HG02981 (cell line): ENCODE measurements around the gene SVIP.
A peak's percentile ranks its signal among the peaks of the same experiment; 100 is the strongest.

Experiments used
- ATAC-seq: cut with Tn5 transposase; IDR thresholded peaks from one replicate; pipeline ENCODE4 v1.9.1; 2021; ENCODE audit warnings: mild to moderate bottlenecking, moderate library complexity; ENCODE audit not compliant: unreplicated experiment

The SVIP gene

DNA sequence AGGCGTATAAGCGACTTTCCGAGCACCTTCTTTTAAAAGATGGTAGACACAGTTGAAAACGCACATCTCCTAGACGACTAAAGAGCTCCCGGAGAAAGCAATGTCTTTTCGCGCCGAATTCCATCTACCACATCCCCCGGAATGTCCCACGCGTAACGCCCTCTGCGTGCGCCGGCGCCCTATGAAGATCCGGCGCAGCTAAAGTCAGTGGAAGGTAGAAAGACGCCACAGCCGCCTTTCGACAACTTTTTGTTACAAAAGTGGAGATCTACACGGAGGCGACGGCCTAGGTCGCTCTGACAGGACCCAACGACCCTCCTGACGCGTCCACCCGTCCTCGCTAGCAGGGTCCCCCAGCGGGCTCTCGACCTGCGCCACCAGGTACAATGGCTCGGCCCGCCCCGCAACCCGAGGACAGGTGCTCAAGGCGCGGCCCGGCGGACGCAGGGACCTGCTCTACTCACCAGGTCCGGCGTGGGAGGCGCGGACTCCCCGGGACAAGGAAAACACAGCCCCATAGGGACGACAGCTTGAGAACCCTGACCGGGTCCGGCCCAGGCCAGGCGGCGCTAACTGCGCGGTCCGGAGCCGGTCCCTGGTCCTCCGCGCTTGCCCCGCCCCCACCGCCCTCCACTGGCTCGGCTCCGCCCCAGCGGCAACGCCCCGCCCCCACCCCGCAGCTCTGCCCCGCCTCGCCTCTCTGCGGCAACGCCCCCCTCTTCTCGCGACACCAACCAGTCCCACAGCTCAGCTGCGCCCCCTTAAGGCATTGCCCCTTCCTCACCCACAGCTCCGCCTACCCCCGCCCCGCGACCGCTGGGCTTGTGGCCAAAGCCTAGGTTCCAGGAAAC lies at the start of gene SVIP:
Gene SVIP, minus strand, starts transcription at position 571 of the 851 bp plus-strand sequence. Its CDS starts 53 bp downstream, at position 518.
- peak; percentile 90 for ATAC-seq

GRCh38 chr11:22878604-22879003 lies 49.0 kb upstream of the SVIP start:
- ATAC-seq, result no peak

GRCh38 chr11:22878039-22878438 lies 48.4 kb upstream of the SVIP start:
- ATAC-seq, result no peak

GRCh38 chr11:22875869-22876473 lies 46.4 kb upstream of the SVIP start:
- ATAC-seq, result peak; percentile 98

DNA sequence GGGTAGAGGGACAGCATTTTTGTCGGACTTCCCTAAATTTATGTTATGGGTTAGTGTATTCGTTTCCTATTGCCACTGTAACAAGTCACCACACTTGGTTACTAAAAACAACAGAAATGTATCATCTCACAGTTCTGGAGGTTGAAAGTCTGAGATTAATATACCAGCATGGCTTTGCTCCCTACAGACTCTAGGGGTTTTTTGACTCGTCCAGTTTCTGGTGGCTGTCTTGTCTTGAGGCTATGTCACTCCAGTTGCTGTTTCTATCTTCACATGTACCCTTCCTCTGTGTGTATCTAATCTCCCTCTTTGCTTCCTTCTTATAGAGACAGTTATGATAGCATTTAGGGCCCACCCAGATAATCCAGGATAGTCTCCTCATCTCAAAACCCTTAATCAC lies 39.7 kb upstream of the SVIP start:
- ATAC-seq, result no peak

DNA sequence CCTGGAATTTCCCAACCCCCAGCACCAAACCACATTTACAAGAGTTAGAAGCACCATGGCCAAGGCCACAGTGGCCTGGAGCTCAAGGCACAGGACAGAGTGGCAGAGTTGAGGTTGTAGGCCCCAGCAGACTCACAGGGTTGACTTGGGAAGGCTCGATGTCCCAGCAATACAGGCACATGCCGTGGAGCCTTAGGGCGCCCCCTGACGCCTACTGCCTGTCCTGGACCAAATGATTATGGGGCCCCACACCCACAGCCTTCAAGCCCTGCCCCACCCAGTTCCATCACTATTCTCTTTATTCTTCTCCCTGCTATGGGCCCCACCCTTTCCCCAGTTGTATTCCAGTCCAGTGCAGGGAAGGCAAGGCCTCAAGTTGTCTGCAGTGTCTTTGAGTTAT lies 30.6 kb upstream of the SVIP start, which contains the start of gene CCDC179:
Gene CCDC179, minus strand, starts transcription at position 234 of the 400 bp plus-strand sequence. Its CDS starts 53 bp downstream, at position 181.
- ATAC-seq, result no peak

DNA sequence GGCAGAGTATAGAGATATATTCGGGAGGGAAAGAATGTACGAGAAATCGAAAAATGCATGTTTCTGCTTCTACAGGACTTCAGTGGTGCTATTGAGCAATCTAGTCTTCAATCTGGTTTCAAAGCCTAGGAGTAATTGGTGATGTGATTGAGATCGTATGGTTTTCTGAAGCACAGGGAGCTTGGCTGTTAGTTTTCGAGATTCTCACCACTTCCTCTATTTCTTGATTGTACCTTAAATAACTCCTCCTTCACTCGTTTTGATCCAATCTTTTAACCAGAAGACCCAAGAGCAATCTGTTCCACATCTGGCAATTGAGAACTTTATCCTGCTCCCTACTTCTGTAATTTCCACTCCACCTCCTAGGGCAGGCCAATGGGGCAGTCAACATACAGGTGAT lies 30.2 kb upstream of the SVIP start:
- ATAC-seq, result no peak

DNA sequence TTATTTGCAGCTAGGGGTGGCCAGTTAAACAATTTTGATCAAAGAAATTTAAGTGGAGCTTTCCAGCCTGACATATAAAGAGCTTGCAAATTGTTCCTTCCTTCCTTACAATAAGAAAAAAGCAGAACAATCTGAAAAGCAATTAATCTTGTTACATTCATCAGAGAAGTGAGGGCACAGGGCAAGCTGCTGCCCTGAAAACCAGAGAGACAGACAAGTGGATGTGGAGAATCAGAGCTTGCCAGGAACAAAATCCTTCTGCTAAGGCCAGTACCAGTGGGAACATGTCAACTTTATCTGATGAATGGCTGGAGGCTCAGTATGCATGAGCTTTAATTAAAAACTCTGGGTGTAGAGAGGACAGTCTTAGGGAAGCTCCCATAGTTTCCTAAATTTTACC lies 21.9 kb upstream of the SVIP start:
- ATAC-seq, result no peak

DNA sequence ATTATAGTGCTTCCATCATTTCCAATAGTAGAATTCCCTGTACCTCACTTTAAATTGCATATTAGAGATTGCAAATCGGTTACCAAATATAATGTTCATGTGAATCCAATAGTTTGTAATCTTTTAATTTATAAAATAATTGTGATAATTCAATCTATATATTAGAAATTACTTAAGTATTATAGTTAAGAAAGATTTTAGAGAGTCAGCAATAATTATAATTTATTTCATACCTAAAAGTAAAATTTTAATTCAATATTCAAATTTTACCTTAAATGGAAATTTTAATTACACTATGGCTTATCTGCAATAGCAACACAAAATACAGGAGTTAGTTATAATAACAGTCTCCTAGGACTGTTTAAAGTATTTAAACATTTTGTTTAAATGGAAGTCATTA lies 17.1 kb upstream of the SVIP start:
- ATAC-seq, result no peak

GRCh38 chr11:22832315-22833015 lies 2.9 kb upstream of the SVIP start:
- no peak for ATAC-seq

- ATAC-seq, result no peak
These were observed 447 bp upstream of the SVIP start for GRCh38 chr11:22830082-22830414.

- no peak for ATAC-seq
These were observed 1.2 kb downstream of the SVIP start for GRCh38 chr11:22828373-22828772.

- no peak for ATAC-seq
These were observed 7.4 kb downstream of the SVIP start for GRCh38 chr11:22822203-22822602.

DNA sequence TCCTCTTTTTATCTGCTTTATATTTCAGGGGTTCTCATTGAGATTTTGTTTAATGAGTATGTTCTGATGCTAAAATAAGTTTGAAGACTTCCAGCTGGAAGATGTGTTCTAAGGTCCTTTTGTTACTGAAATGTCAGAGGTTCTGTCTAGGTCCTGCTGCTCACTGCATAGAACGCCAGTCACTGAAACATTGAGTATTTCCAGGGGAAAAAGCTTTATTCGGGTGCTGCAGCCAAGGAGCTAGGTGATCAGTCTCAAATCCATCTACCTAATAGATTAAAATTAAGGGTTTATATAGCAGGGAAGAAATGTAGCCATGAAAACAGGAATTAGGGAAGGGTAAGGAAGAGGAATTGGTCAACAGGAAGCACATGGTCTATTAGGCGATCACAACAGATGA lies 19.7 kb downstream of the SVIP start:
- no peak for ATAC-seq

DNA sequence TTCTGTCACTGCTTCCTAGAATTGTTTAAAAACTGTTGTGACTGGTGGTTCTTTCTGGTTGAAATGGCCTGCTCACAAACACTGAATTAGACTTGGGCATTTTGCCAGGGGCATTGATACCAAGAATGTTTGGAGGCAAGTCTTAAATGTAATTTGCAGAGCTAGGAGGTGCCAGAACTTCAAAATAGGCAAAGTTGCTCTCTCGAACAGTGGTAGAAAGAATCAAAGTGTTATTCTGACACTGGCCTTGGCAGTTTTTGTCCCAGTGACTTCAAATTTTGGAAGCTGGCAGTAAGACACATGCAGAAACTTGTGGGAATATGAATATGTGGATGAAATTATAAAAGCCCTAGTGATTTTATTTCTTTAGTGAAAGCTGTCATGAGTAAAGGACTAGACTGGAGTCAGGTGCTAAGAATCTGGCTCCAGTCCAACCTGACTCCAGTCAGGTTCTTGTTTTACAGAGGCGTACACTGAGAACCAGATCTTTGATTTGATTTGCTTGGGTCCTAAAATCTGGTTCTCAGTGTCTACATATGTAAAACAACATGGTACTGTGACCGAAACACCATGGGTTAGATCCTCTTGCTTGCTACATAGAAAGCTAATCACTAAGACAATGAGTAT lies 20.9 kb downstream of the SVIP start:
- ATAC-seq, result peak; percentile 16

- peak; percentile 95 for ATAC-seq
These were observed 21.6 kb downstream of the SVIP start for GRCh38 chr11:22807855-22808570.

DNA sequence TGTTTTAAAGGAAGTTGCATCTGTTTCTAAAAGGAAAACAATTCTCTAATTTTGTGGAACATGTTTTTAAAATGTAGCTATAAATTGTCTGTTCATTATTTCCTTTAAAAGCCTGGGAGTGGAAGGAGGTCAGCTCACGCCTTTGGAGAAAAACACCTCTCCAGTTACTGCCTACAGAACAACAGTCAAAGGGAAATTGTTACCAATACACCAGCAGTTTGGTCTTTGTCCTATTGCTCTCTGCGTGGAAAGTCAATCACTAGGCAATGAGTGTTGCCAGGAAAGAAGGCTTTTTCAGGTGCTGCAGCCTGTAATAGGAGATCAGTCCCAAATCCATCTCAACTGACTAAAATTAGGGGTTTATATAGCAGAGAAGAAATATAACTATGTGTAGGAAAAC lies 22.2 kb downstream of the SVIP start:
- ATAC-seq, result no peak

DNA sequence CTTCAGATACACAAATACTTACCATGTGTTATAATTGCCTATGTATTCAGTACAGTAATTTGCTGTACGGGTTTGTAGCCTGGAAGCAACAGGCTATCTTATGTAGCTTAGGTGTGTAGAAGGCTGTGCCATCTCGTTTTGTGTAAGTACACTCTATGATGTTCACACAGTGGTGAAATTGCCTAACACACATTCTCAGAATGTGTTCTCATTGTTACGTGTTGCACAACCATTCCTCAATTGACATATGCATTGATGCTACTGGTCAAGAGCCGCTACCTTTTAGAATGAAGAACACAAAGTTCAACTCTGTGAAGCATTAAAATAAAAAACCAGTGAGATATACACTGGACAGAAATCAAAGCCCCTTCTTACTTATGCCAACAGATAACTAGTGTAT lies 26.7 kb downstream of the SVIP start:
- ATAC-seq, result no peak

DNA sequence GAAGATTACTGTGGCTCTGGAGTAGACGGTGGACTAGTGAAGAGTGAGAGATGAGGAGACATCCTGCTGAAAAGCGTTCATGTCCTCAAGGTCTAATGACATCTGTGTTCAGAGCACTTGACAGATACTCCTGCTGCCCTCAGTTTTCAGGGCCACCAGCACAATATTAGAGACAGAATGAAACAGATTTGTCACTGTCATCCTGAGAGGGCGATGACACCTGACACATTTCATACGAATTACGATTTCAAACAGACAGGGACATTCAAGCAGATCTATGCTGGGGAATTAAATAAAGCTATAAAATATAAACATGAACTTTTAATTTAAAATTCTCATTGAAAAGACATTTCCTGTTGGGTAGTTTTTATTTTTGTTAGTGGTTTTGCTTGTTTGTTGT lies 29.1 kb downstream of the SVIP start:
- no peak for ATAC-seq

DNA sequence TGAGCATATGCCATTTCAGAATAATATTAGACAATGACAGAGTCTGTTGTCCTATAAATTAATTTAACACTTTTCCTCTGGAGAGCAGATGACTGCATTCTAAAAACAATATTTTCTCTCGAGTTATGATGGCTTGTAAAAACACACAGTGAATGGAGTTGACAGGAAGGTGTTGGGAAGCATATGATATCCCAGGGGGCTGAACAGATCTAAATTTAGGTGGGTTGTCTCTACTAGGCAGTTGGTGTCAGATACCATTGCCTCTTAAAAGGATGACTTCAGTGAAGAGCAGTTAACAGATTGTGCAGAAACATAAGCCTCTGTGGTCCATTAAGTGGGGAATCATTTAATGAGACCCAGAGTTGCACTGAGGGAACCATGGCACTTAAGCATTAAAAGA lies 30.7 kb downstream of the SVIP start:
- ATAC-seq, result no peak

DNA sequence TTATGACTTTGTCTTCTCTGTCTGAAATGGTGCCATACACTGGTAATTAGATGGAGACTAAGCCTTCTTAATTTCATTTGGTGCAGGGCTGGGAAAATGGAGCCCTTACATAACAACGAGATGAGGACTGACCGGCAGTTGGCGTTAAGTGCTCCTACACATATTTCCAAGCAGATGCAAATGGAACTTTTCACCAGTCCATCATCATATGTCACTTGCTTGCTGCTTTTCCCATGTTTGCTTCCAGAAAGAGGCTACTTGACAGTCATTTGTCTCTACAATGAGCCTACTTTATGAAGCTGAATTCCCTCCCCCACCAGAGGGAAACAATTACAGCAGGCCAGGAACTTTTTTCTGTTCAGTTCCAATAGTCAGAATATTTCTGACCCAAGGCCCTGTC lies 32.6 kb downstream of the SVIP start:
- no peak for ATAC-seq
